IPS-15b (cell line): ENCODE measurements around the gene ACOX3.

ENCODE experiments used
- H3K27me3 ChIP-seq: one replicate; pipeline ENCODE4 v1.6.1; 2013; ENCODE audit warnings: low read length; ENCODE audit not compliant: control insufficient read depth, insufficient read depth
- H3K36me3 ChIP-seq: one replicate; pipeline ENCODE4 v1.6.1; 2013; ENCODE audit warnings: low read length; ENCODE audit not compliant: control insufficient read depth, insufficient read depth
- H3K4me1 ChIP-seq: one replicate; pipeline ENCODE4 v1.6.1; 2013; ENCODE audit warnings: mild to moderate bottlenecking, low read length; ENCODE audit not compliant: control insufficient read depth, insufficient read depth
- H3K4me3 ChIP-seq: one replicate; pipeline ENCODE4 v1.5.1; 2013; ENCODE audit warnings: low read depth, low read length
- H3K9ac ChIP-seq: one replicate; pipeline ENCODE4 v1.6.1; 2013; ENCODE audit warnings: low read depth, mild to moderate bottlenecking, low read length
- H3K9me3 ChIP-seq: one replicate; pipeline ENCODE4 v1.6.1; 2013; ENCODE audit warnings: mild to moderate bottlenecking, low read length; ENCODE audit not compliant: control insufficient read depth, insufficient read depth

The ACOX3 gene

GRCh38 chr4:8373270-8373972 lies 67.1 kb downstream of the ACOX3 start:
- H3K9me3 ChIP-seq, result no peaks in the 10 kb centered on the region
- no peaks in the 10 kb centered on the region for H3K4me1 ChIP-seq
- no peak overlapping the region for H3K4me3 ChIP-seq

GRCh38 chr4:8372506-8372905 lies 68.0 kb downstream of the ACOX3 start:
- Histone ChIP-seq H3K27me3 (no peaks in the 10 kb centered on the region), H3K9ac (no peak overlapping the region), H3K9me3 (no peaks in the 10 kb centered on the region), H3K4me3 (no peak overlapping the region), H3K36me3 (no peaks in the 10 kb centered on the region), H3K4me1 (no peaks in the 10 kb centered on the region)

More at GRCh38 chr4:8373270-8373972, 67.1 kb downstream of the ACOX3 start:
- no peak overlapping the region for H3K9ac ChIP-seq
- H3K36me3 ChIP-seq, result no peaks in the 10 kb centered on the region
- no peaks in the 10 kb centered on the region for H3K27me3 ChIP-seq

- no peaks in the 10 kb centered on the region for H3K9me3 ChIP-seq
- H3K36me3 ChIP-seq, result no peaks in the 10 kb centered on the region
- no peak overlapping the region for H3K4me3 ChIP-seq
- H3K27me3 ChIP-seq, result no peaks in the 10 kb centered on the region
- H3K4me1 ChIP-seq, result no peaks in the 10 kb centered on the region
- H3K9ac ChIP-seq, result no peak overlapping the region
These were observed 68.9 kb downstream of the ACOX3 start for GRCh38 chr4:8371596-8371995.

GRCh38 chr4:8370835-8371595 lies 69.5 kb downstream of the ACOX3 start:
- Histone ChIP-seq H3K4me3 (no peak overlapping the region), H3K9me3 (no peaks in the 10 kb centered on the region), H3K27me3 (no peaks in the 10 kb centered on the region), H3K36me3 (no peaks in the 10 kb centered on the region), H3K4me1 (no peaks in the 10 kb centered on the region), H3K9ac (no peak overlapping the region)

- no peaks in the 10 kb centered on the region for H3K9me3 ChIP-seq
- no peak overlapping the region for H3K9ac ChIP-seq
- H3K4me3 ChIP-seq, result no peak overlapping the region
- H3K36me3 ChIP-seq, result no peaks in the 10 kb centered on the region
- no peaks in the 10 kb centered on the region for H3K27me3 ChIP-seq
- H3K4me1 ChIP-seq, result no peaks in the 10 kb centered on the region
These were observed 70.3 kb downstream of the ACOX3 start for GRCh38 chr4:8370106-8370787.

- no peaks in the 10 kb centered on the region for H3K9me3 ChIP-seq
- H3K36me3 ChIP-seq, result no peaks in the 10 kb centered on the region
- H3K27me3 ChIP-seq, result no peaks in the 10 kb centered on the region
- no peaks in the 10 kb centered on the region for H3K4me1 ChIP-seq
- no peak overlapping the region for H3K4me3 ChIP-seq
- H3K9ac ChIP-seq, result no peak overlapping the region
These were observed 71.0 kb downstream of the ACOX3 start for GRCh38 chr4:8369426-8370105.

GRCh38 chr4:8368998-8369397 lies 71.5 kb downstream of the ACOX3 start:
- Histone ChIP-seq H3K27me3 (no peaks in the 10 kb centered on the region), H3K9me3 (no peaks in the 10 kb centered on the region), H3K4me3 (no peak overlapping the region), H3K4me1 (no peaks in the 10 kb centered on the region), H3K9ac (no peak overlapping the region), H3K36me3 (no peaks in the 10 kb centered on the region)

GRCh38 chr4:8368061-8368481 lies 72.5 kb downstream of the ACOX3 start:
- Histone ChIP-seq H3K4me3 (no peak overlapping the region), H3K4me1 (no peaks in the 10 kb centered on the region), H3K9me3 (no peaks in the 10 kb centered on the region), H3K9ac (no peak overlapping the region), H3K27me3 (no peaks in the 10 kb centered on the region), H3K36me3 (no peaks in the 10 kb centered on the region)

GRCh38 chr4:8366601-8367000 lies 73.9 kb downstream of the ACOX3 start:
- no peaks in the 10 kb centered on the region for H3K4me1 ChIP-seq
- H3K36me3 ChIP-seq, result no peaks in the 10 kb centered on the region
- no peak overlapping the region for H3K4me3 ChIP-seq
- no peaks in the 10 kb centered on the region for H3K9me3 ChIP-seq
- H3K9ac ChIP-seq, result no peak overlapping the region
- H3K27me3 ChIP-seq, result no peaks in the 10 kb centered on the region

GRCh38 chr4:8365951-8366350 lies 74.6 kb downstream of the ACOX3 start:
- H3K9ac ChIP-seq, result no peak overlapping the region
- H3K27me3 ChIP-seq, result no peaks in the 10 kb centered on the region
- no peaks in the 10 kb centered on the region for H3K9me3 ChIP-seq
- no peak overlapping the region for H3K4me3 ChIP-seq
- H3K4me1 ChIP-seq, result no peaks in the 10 kb centered on the region
- no peaks in the 10 kb centered on the region for H3K36me3 ChIP-seq

GRCh38 chr4:8365353-8365752 lies 75.2 kb downstream of the ACOX3 start:
- H3K9me3 ChIP-seq, result no peaks in the 10 kb centered on the region
- no peaks in the 10 kb centered on the region for H3K36me3 ChIP-seq
- H3K27me3 ChIP-seq, result no peaks in the 10 kb centered on the region
- no peak overlapping the region for H3K4me3 ChIP-seq
- H3K9ac ChIP-seq, result no peak overlapping the region
- no peaks in the 10 kb centered on the region for H3K4me1 ChIP-seq
